OCI-LY1 (cell line): Measurements from ENCODE around the gene NRCAM.

Source experiments
- H2AFZ ChIP-seq: fragments of 200-600 bp; sonication (generic), shearing (Covaris generic); 2 replicates; pipeline ENCODE4 v1.6.0; 2014; ENCODE audit warnings: antibody characterized with exemption, mild to moderate bottlenecking, low read length
- H3F3A ChIP-seq: fragments of 200-600 bp; sonication (generic), shearing (Covaris generic); 2 replicates; pipeline ENCODE4 v1.6.0; 2014; ENCODE audit warnings: mild to moderate bottlenecking, antibody characterized with exemption, low read length, moderate library complexity; ENCODE audit not compliant: insufficient read depth
- H3K27ac ChIP-seq: fragments of 200-600 bp; sonication (generic); 2 replicates; pipeline ENCODE4 v1.5.1; 2014; ENCODE audit warnings: low read length, mixed run types, mild to moderate bottlenecking, low read depth; ENCODE audit not compliant: poor library complexity, severe bottlenecking
- H3K27me3 ChIP-seq: fragments of 200-600 bp; sonication (generic); 2 replicates; pipeline ENCODE4 v1.6.0; 2014; ENCODE audit warnings: antibody characterized with exemption, mild to moderate bottlenecking, low read length, moderate library complexity; ENCODE audit not compliant: insufficient read depth
- H3K36me3 ChIP-seq: fragments of 200-600 bp; sonication (generic); 2 replicates; pipeline ENCODE4 v1.6.1; 2014; ENCODE audit warnings: mild to moderate bottlenecking, antibody characterized with exemption, low read length, moderate library complexity, mixed read lengths; ENCODE audit not compliant: insufficient read depth
- H3K4me1 ChIP-seq: fragments of 200-600 bp; sonication (generic); 2 replicates; pipeline ENCODE4 v1.5.1; 2014; ENCODE audit warnings: mild to moderate bottlenecking, low read length, moderate library complexity; ENCODE audit not compliant: insufficient read depth, severe bottlenecking
- H3K4me2 ChIP-seq: fragments of 200-600 bp; sonication (generic), shearing (Covaris generic); 2 replicates; pipeline ENCODE4 v1.6.1; 2014; ENCODE audit warnings: low read length
- H3K4me3 ChIP-seq: fragments of 200-600 bp; sonication (generic); 2 replicates; pipeline ENCODE4 v1.5.1; 2014; ENCODE audit warnings: low read length, low read depth, mild to moderate bottlenecking, mixed read lengths; ENCODE audit not compliant: poor library complexity, severe bottlenecking
- H3K79me2 ChIP-seq: fragments of 200-600 bp; shearing (Covaris generic); 2 replicates; pipeline ENCODE4 v1.6.1; 2016; ENCODE audit warnings: mixed run types, low read length, mixed read lengths; ENCODE audit not compliant: insufficient read depth
- H3K9ac ChIP-seq: fragments of 200-600 bp; sonication (generic), shearing (Covaris generic); 2 replicates; pipeline ENCODE4 v1.6.1; 2014; ENCODE audit warnings: mild to moderate bottlenecking, low read length, mixed read lengths
- H3K9me2 ChIP-seq: fragments of 200-600 bp; sonication (generic), shearing (Covaris generic); 2 replicates; pipeline ENCODE4 v1.6.1; 2014; ENCODE audit warnings: low read depth, mild to moderate bottlenecking, low read length, mixed read lengths
- H3K9me3 ChIP-seq: fragments of 200-600 bp; shearing (Covaris generic); 2 replicates; pipeline ENCODE4 v1.6.1; 2014; ENCODE audit warnings: low read length, mixed read lengths
- H4K20me1 ChIP-seq: fragments of 200-600 bp; sonication (generic), shearing (Covaris generic); 2 replicates; pipeline ENCODE4 v1.6.0; 2016; ENCODE audit warnings: mild to moderate bottlenecking, low read length; ENCODE audit not compliant: insufficient read depth
- EZH2 ChIP-seq: fragments of 200-600 bp; sonication (generic), shearing (Covaris generic); IDR thresholded peaks from 2 replicates; pipeline ENCODE4 v1.8.0; 2017; ENCODE audit warnings: borderline replicate concordance, mixed run types, mild to moderate bottlenecking, antibody characterized with exemption, low read length, moderate library complexity, mixed read lengths
- TF ChIP-seq, protein P1 (sequence below): fragments of 200-600 bp; sonication (generic), shearing (Covaris generic); IDR thresholded peaks from 2 replicates; pipeline ENCODE4 v1.5.1; 2017; ENCODE audit warnings: mild to moderate bottlenecking, antibody characterized with exemption, low read length, moderate library complexity, mixed read lengths

NRCAM gene

DNA sequence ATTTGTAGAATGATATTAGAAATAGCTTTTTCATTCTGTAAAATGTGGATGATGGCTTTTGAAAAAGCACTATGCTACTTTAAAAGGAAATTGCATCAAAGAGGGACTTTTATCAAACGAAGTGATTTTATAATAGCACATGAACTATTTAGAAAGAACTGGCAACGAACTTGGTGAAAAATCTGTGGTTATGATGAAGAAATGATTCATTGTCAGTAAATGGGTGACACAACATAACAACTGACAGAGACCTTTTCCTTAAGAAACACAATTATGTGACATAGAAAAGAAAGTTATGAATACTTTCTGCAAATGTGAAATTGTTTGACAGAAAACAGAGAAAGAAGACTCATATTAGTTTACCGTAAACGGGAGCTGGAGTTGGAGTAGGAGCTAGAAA, 265.3 kb downstream of the NRCAM start:
- H3K9me2 ChIP-seq: no peaks in the 10 kb centered on the region
- no peaks in the 10 kb centered on the region for H4K20me1 ChIP-seq

DNA sequence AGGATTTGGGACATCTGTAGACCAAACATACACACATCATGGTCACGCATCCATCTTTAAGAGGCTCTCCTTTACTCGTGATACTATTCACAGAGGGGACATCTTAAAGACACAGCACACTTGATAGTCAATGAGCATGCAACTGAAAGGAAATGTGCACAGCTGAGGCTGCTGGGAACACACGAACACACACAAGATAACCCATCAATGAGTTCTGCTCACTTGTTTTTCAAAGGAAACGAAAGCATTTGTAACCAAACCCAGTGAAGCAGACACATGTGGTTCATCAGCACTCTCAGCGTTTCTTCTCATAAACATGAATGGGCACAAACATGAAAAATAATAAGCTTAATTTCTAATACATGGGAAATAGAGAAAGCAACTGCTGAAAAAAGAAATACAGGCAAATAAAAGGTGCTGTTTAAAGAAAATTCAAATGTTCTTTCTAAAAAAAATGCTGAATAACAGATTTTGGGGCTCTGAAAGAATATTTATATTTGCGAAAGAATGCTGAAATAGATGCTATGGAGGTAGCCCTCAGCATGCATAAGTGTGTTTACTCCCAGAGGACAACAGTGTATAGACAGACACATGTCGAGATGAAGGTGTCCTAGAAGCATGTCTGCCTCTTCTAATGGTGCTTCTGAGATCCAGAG, 266.4 kb downstream of the NRCAM start:
- Histone ChIP-seq H3K9me2 (no peaks in the 10 kb centered on the region), H3K4me3 (no peak overlapping the region), H3K9ac (no peak overlapping the region), H4K20me1 (no peaks in the 10 kb centered on the region), H3K4me1 (no peaks in the 10 kb centered on the region), H3K79me2 (no peaks in the 10 kb centered on the region), H3F3A (no peaks in the 10 kb centered on the region), H3K27me3 (no peaks in the 10 kb centered on the region), H2AFZ (no peak overlapping the region), H3K27ac (no peak overlapping the region), H3K9me3 (no peaks in the 10 kb centered on the region), H3K36me3 (no peaks in the 10 kb centered on the region), H3K4me2 (no peak overlapping the region)
- TF ChIP-seq, protein P1, sequence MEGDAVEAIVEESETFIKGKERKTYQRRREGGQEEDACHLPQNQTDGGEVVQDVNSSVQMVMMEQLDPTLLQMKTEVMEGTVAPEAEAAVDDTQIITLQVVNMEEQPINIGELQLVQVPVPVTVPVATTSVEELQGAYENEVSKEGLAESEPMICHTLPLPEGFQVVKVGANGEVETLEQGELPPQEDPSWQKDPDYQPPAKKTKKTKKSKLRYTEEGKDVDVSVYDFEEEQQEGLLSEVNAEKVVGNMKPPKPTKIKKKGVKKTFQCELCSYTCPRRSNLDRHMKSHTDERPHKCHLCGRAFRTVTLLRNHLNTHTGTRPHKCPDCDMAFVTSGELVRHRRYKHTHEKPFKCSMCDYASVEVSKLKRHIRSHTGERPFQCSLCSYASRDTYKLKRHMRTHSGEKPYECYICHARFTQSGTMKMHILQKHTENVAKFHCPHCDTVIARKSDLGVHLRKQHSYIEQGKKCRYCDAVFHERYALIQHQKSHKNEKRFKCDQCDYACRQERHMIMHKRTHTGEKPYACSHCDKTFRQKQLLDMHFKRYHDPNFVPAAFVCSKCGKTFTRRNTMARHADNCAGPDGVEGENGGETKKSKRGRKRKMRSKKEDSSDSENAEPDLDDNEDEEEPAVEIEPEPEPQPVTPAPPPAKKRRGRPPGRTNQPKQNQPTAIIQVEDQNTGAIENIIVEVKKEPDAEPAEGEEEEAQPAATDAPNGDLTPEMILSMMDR: no peak
- no peak for TF ChIP-seq EZH2

More for the DNA sequence above, 265.3 kb downstream of the NRCAM start:
- H3K9me3 ChIP-seq: no peaks in the 10 kb centered on the region
- H3K4me3 ChIP-seq: no peak overlapping the region
- no peaks in the 10 kb centered on the region for H3K4me1 ChIP-seq
- no peaks in the 10 kb centered on the region for H3K79me2 ChIP-seq
- no peak overlapping the region for H2AFZ ChIP-seq
- H3K4me2 ChIP-seq: no peak overlapping the region
- TF ChIP-seq, protein P1: no peak
- TF ChIP-seq EZH2: no peak
- no peaks in the 10 kb centered on the region for H3K36me3 ChIP-seq
- H3F3A ChIP-seq: no peaks in the 10 kb centered on the region
- no peaks in the 10 kb centered on the region for H3K27me3 ChIP-seq
- no peak overlapping the region for H3K9ac ChIP-seq
- no peak overlapping the region for H3K27ac ChIP-seq

GRCh38 chr7:108188724-108189123, 267.5 kb downstream of the NRCAM start:
- Histone ChIP-seq H3K9me3 (no peaks in the 10 kb centered on the region), H3K79me2 (no peaks in the 10 kb centered on the region), H3K27ac (no peak overlapping the region), H2AFZ (no peak overlapping the region), H3K9me2 (no peaks in the 10 kb centered on the region), H3K36me3 (no peaks in the 10 kb centered on the region), H3K27me3 (no peaks in the 10 kb centered on the region), H3K4me1 (no peaks in the 10 kb centered on the region), H3K4me3 (no peak overlapping the region), H3K4me2 (no peak overlapping the region), H3F3A (no peaks in the 10 kb centered on the region), H3K9ac (no peak overlapping the region), H4K20me1 (no peaks in the 10 kb centered on the region)
- no peak for TF ChIP-seq EZH2
- TF ChIP-seq, protein P1: no peak
